Mucosa of descending colon (tissue), 3 donors: ENCODE results near the gene ZEB2. TPM values are rescaled to one million over a fixed set of nuclear protein-coding genes. Genes with fewer than 3 reads are reported as not detected.

ENCODE experiments used
- ATAC-seq: fragments of 200-7000 bp; cut with Tn5 transposase; one replicate; pipeline ENCODE4 v1.9.1; 2020; ENCODE audit warnings: mild to moderate bottlenecking, moderate library complexity
- DNase-seq, 3 donors: peaks; one replicate each; pipeline ENCODE4 v3.0.0-alpha.2; 2020
- H3K36me3 ChIP-seq: fragments of 200-600 bp; one replicate; pipeline ENCODE4 v1.8.0; 2021; ENCODE audit warnings: low read depth, mild to moderate bottlenecking
- H3K4me1 ChIP-seq: fragments of 200-600 bp; one replicate; pipeline ENCODE4 v1.8.0; 2021; ENCODE audit warnings: low read depth, mild to moderate bottlenecking
- H3K4me3 ChIP-seq: fragments of 200-600 bp; one replicate; pipeline ENCODE4 v1.8.0; 2021; ENCODE audit warnings: mild to moderate bottlenecking
- H3K9me3 ChIP-seq: fragments of 200-600 bp; one replicate; pipeline ENCODE4 v1.8.0; 2021; ENCODE audit warnings: mild to moderate bottlenecking
- CTCF ChIP-seq: fragments of 200-600 bp; IDR thresholded peaks from one replicate; pipeline ENCODE4 v1.8.0; 2022; ENCODE audit warnings: antibody characterized with exemption, mild to moderate bottlenecking
- intact Hi-C, 2 donors: fragments of 100-400 bp; cut with DNase I in 1 of 2; cut with micrococcal nuclease in 1 of 2; formaldehyde crosslinking; loops; one replicate each; pipeline versions ENCODE4 v1.11.0 to v1.11.1; 2022; cut with DNase I, micrococcal nuclease
- total RNA-seq, 3 donors: library from RNA; stranded (reverse); fragmentation: NEBNext Ultra II Directional in 2 of 3; extraction: Animal tissue kit (Norgen Biotek cat#: 25700) in 2 of 3; gene quantifications; one replicate each; pipeline versions ENCODE4 v1.2.1 to v1.2.4, GENCODE V29; 2021 to 2023
- donor health status: DM: no; HTN: no; CAD: no; lungs with moderate emphysema.
- donor health status: DM: no; HTN: no; CAD: no.
- donor health status: DM: no; HTN: yes; CAD: no.

Gene ZEB2
- total RNA-seq, 3 donors from 2014 or later, result 19.0 to 80.1 (median 48.6) TPM

DNA sequence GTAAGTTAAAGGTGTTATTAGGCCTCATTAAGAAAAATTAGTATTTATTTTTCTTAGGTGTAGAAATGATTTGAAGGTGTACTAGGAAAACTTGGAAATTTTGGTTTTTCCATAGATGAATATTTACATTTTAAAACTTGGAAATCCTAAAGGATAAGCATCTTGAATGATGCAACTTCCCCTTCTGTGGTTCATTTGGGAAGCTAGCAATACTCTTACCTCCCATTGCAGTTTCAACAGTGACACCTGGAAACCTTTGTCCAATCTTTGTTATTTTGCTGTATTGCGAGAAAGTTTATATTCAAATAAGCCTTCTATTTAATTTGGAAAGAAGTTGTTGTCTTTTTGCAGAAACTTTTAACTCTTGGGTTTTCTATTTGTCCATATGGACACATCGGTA, 68.5 kb downstream of the ZEB2 start:
- intact Hi-C loops, result no loop called here
- Histone ChIP-seq H3K36me3 (no peaks in the 10 kb centered on the region), H3K4me1 (no peaks in the 10 kb centered on the region), H3K4me3 (no peak overlapping the region), H3K9me3 (no peaks in the 10 kb centered on the region)
- ATAC-seq, result no peak
- no peak for DNase-seq
- no peak for TF ChIP-seq CTCF

- Histone ChIP-seq H3K36me3 (no peaks in the 10 kb centered on the region), H3K4me3 (no peak overlapping the region), H3K9me3 (no peaks in the 10 kb centered on the region), H3K4me1 (no peaks in the 10 kb centered on the region)
- intact Hi-C loops, result no loop called here
- ATAC-seq (peak; percentile 62), DNase-seq (no peak)
- TF ChIP-seq CTCF, result no peak
These were observed 70.9 kb downstream of the ZEB2 start for GRCh38 chr2:144449028-144449406.

GRCh38 chr2:144448389-144449027, 71.4 kb downstream of the ZEB2 start:
- DNase-seq (no peak), ATAC-seq (no peak)
- TF ChIP-seq CTCF, result no peak
- Histone ChIP-seq H3K36me3 (no peaks in the 10 kb centered on the region), H3K4me1 (no peaks in the 10 kb centered on the region), H3K9me3 (no peaks in the 10 kb centered on the region), H3K4me3 (no peak overlapping the region)
- intact Hi-C loops, result no loop called here

DNA sequence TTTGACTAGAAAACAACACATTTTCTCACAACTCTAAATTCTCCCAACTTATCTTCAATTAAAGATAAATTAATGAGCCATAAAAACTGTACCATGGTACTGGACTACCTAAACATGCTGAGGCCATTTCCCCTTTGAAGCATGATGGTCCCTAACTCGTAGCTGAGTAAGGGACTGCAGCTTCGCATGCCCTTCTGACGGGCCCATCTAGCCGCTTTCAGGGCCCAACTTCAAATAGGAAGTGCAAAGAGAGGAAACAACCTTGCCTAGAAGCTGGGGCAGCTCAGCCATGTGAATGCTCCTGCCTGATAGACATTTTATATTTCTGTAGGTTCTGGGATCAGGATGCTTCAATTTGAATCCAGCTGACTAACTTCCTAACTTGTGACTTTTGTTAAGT, 72.4 kb downstream of the ZEB2 start:
- Histone ChIP-seq H3K4me3 (no peak overlapping the region), H3K9me3 (no peaks in the 10 kb centered on the region), H3K4me1 (no peaks in the 10 kb centered on the region), H3K36me3 (no peaks in the 10 kb centered on the region)
- no peak for TF ChIP-seq CTCF
- DNase-seq, result no peak
- intact Hi-C loops, result no loop called here
- no peak for ATAC-seq

- intact Hi-C loops, result no loop called here
These were observed 73.8 kb downstream of the ZEB2 start for GRCh38 chr2:144446136-144446535.

More at GRCh38 chr2:144446136-144446535, 73.8 kb downstream of the ZEB2 start:
- no peaks in the 10 kb centered on the region for H3K9me3 ChIP-seq
- no peaks in the 10 kb centered on the region for H3K4me1 ChIP-seq
- H3K36me3 ChIP-seq, result no peaks in the 10 kb centered on the region
- no peak overlapping the region for H3K4me3 ChIP-seq
- DNase-seq, result no peak
- no peak for TF ChIP-seq CTCF
- ATAC-seq, result no peak
